Right kidney (tissue), 1 donor: ENCODE data around the gene NDFIP2.
"Not testable (repeated sequence)": the region's sequence is repeated elsewhere in the genome, so short reads cannot be mapped to it uniquely, and the experiment has no call there.

Experiments used
- DNase-seq: peaks from one replicate; pipeline ENCODE4 v3.0.0-alpha.2; 2016

Gene NDFIP2

GRCh38 chr13:79593121-79593520, 112.2 kb downstream of the NDFIP2 start:
- no peak for DNase-seq

GRCh38 chr13:79593641-79594275, 112.8 kb downstream of the NDFIP2 start:
- no peak for DNase-seq

- not testable (repeated sequence) for DNase-seq
Observed at GRCh38 chr13:79600146-79600545, 119.2 kb downstream of the NDFIP2 start.

GRCh38 chr13:79602936-79603335, 122.0 kb downstream of the NDFIP2 start:
- DNase-seq = no peak

GRCh38 chr13:79604752-79605151, 123.8 kb downstream of the NDFIP2 start:
- DNase-seq = no peak
